Measurements from ENCODE around the gene DLG2. TPM values are rescaled to one million over a fixed set of nuclear protein-coding genes. Genes with fewer than 3 reads are reported as not detected.
"Not testable (repeated sequence)": the region's sequence is repeated elsewhere in the genome, so short reads cannot be mapped to it uniquely, and the experiment has no call there.

DLG2 gene
- total and polyA plus RNA-seq, 3 experiments from 2014 or later, result 0.81 to 1.5 (median 1.3) TPM

- Histone ChIP-seq H3K9me3 (ENCODE audit: low read length) (no peaks in the 10 kb centered on the region), H3K36me3 (ENCODE audit: insufficient read depth, low read length) (no peaks in the 10 kb centered on the region), H3K4me1 (ENCODE audit: insufficient read depth, low read length) (no peaks in the 10 kb centered on the region), H3K27ac (ENCODE audit: low read depth, low read length) (no peak overlapping the region), H3K4me3 (ENCODE audit: low read length) (no peak overlapping the region), H3K27me3 (ENCODE audit: insufficient read depth, low read length, poor library complexity, severe bottlenecking) (no peaks in the 10 kb centered on the region)
- ChIA-PET POLR2A (no interaction called here), CTCF (no interaction called here)
- Mint-ChIP-seq H3K36me3 (no peaks in the 10 kb centered on the region), H3K4me1 (no peaks in the 10 kb centered on the region), H3K27me3 (no peaks in the 10 kb centered on the region), H3K4me3 (no peak overlapping the region), H3K27ac (no peak overlapping the region), H3K9me3 (peaks cover 20 to 58% (median 33%) of the 10 kb centered on the region in 5 donors)
- no peak for DNase-seq
These were observed 832.3 kb downstream of the DLG2 start for GRCh38 chr11:84794663-84795443.

- ChIA-PET POLR2A (no interaction called here), CTCF (no interaction called here)
- Histone ChIP-seq H3K27ac (ENCODE audit: low read depth, low read length) (no peak overlapping the region), H3K4me1 (ENCODE audit: insufficient read depth, low read length) (no peaks in the 10 kb centered on the region), H3K36me3 (ENCODE audit: insufficient read depth, low read length) (no peaks in the 10 kb centered on the region), H3K27me3 (ENCODE audit: insufficient read depth, low read length, poor library complexity, severe bottlenecking) (no peaks in the 10 kb centered on the region), H3K9me3 (ENCODE audit: low read length) (no peaks in the 10 kb centered on the region), H3K4me3 (ENCODE audit: low read length) (no peak overlapping the region)
- Mint-ChIP-seq H3K4me1 (no peaks in the 10 kb centered on the region), H3K9me3 (peaks cover 17 to 63% (median 32%) of the 10 kb centered on the region in 5 donors), H3K4me3 (no peak overlapping the region), H3K27me3 (no peaks in the 10 kb centered on the region), H3K36me3 (no peaks in the 10 kb centered on the region), H3K27ac (no peak overlapping the region)
- DNase-seq, result no peak
These were observed 833.8 kb downstream of the DLG2 start for GRCh38 chr11:84793318-84793717.

- no peaks in the 10 kb centered on the region for H3K27me3 ChIP-seq (ENCODE audit: insufficient read depth, low read length, poor library complexity, severe bottlenecking)
- no peak overlapping the region for H3K27ac Mint-ChIP-seq
- H3K4me3 ChIP-seq (ENCODE audit: low read length), result no peak overlapping the region
- no peak overlapping the region for H3K27ac ChIP-seq (ENCODE audit: low read depth, low read length)
- H3K4me1 ChIP-seq (ENCODE audit: insufficient read depth, low read length), result no peaks in the 10 kb centered on the region
- no peaks in the 10 kb centered on the region for H3K36me3 Mint-ChIP-seq
- H3K4me1 Mint-ChIP-seq, result no peaks in the 10 kb centered on the region
- peaks cover 15 to 54% (median 30%) of the 10 kb centered on the region in 5 donors for H3K9me3 Mint-ChIP-seq
- H3K4me3 Mint-ChIP-seq, result no peak overlapping the region
- no peak for DNase-seq
- H3K27me3 Mint-ChIP-seq, result no peaks in the 10 kb centered on the region
- H3K9me3 ChIP-seq (ENCODE audit: low read length), result no peaks in the 10 kb centered on the region
- ChIA-PET CTCF (no interaction called here), POLR2A (no interaction called here)
- H3K36me3 ChIP-seq (ENCODE audit: insufficient read depth, low read length), result no peaks in the 10 kb centered on the region
These were observed 836.2 kb downstream of the DLG2 start for GRCh38 chr11:84790849-84791427.

- no peaks in the 10 kb centered on the region for H3K36me3 ChIP-seq (ENCODE audit: insufficient read depth, low read length)
- H3K4me3 Mint-ChIP-seq, result no peak overlapping the region
- no peaks in the 10 kb centered on the region for H3K4me1 ChIP-seq (ENCODE audit: insufficient read depth, low read length)
- no peak overlapping the region for H3K27ac Mint-ChIP-seq
- H3K27ac ChIP-seq (ENCODE audit: low read depth, low read length), result no peak overlapping the region
- H3K4me3 ChIP-seq (ENCODE audit: low read length), result no peak overlapping the region
- no peak for DNase-seq
- no peaks in the 10 kb centered on the region for H3K27me3 Mint-ChIP-seq
- no peaks in the 10 kb centered on the region for H3K4me1 Mint-ChIP-seq
- POLR2A ChIA-PET, result no interaction called here
- H3K9me3 Mint-ChIP-seq, result peaks cover 19 to 60% (median 21%) of the 10 kb centered on the region in 5 donors
- H3K9me3 ChIP-seq (ENCODE audit: low read length), result no peaks in the 10 kb centered on the region
- CTCF ChIA-PET, result no interaction called here
- no peaks in the 10 kb centered on the region for H3K36me3 Mint-ChIP-seq
- H3K27me3 ChIP-seq (ENCODE audit: insufficient read depth, low read length, poor library complexity, severe bottlenecking), result no peaks in the 10 kb centered on the region
These were observed 838.9 kb downstream of the DLG2 start for GRCh38 chr11:84788220-84788619.

- POLR2A ChIA-PET; H3K9me3 ChIP-seq (ENCODE audit: low read length); H3K27me3 ChIP-seq (ENCODE audit: insufficient read depth, low read length, poor library complexity, severe bottlenecking); DNase-seq; H3K4me3 Mint-ChIP-seq; H3K4me3 ChIP-seq (ENCODE audit: low read length); H3K36me3 Mint-ChIP-seq; H3K27me3 Mint-ChIP-seq; H3K4me1 ChIP-seq (ENCODE audit: insufficient read depth, low read length); H3K36me3 ChIP-seq (ENCODE audit: insufficient read depth, low read length); CTCF ChIA-PET; H3K4me1 Mint-ChIP-seq; H3K27ac Mint-ChIP-seq; H3K27ac ChIP-seq (ENCODE audit: low read depth, low read length): not testable (repeated sequence)
- H3K9me3 Mint-ChIP-seq, result peaks cover 10 to 49% (median 23%) of the 10 kb centered on the region in 5 donors
These were observed 843.0 kb downstream of the DLG2 start for GRCh38 chr11:84784158-84784557.

GRCh38 chr11:84780689-84781293 lies 846.4 kb downstream of the DLG2 start:
- peaks cover 17 to 48% (median 25%) of the 10 kb centered on the region in 5 donors for H3K9me3 Mint-ChIP-seq
- Histone ChIP-seq H3K4me3 (ENCODE audit: low read length) (no peak overlapping the region), H3K36me3 (ENCODE audit: insufficient read depth, low read length) (no peaks in the 10 kb centered on the region), H3K27me3 (ENCODE audit: insufficient read depth, low read length, poor library complexity, severe bottlenecking) (no peaks in the 10 kb centered on the region), H3K27ac (ENCODE audit: low read depth, low read length) (no peak overlapping the region), H3K4me1 (ENCODE audit: insufficient read depth, low read length) (no peaks in the 10 kb centered on the region), H3K9me3 (ENCODE audit: low read length) (no peaks in the 10 kb centered on the region)
- no peaks in the 10 kb centered on the region for H3K36me3 Mint-ChIP-seq
- no peak overlapping the region for H3K27ac Mint-ChIP-seq
- H3K27me3 Mint-ChIP-seq, result no peaks in the 10 kb centered on the region
- H3K4me1 Mint-ChIP-seq, result no peaks in the 10 kb centered on the region
- H3K4me3 Mint-ChIP-seq, result no peak overlapping the region
- ChIA-PET CTCF (no interaction called here), POLR2A (no interaction called here)
- DNase-seq, result no peak

- no peak overlapping the region for H3K27ac ChIP-seq (ENCODE audit: low read depth, low read length)
- Mint-ChIP-seq H3K4me3 (no peak overlapping the region), H3K27me3 (no peaks in the 10 kb centered on the region), H3K27ac (no peak overlapping the region), H3K4me1 (no peaks in the 10 kb centered on the region), H3K9me3 (peaks cover 30 to 59% (median 44%) of the 10 kb centered on the region in 5 donors), H3K36me3 (no peaks in the 10 kb centered on the region)
- H3K4me3 ChIP-seq (ENCODE audit: low read length), result no peak overlapping the region
- no peaks in the 10 kb centered on the region for H3K36me3 ChIP-seq (ENCODE audit: insufficient read depth, low read length)
- no peak for DNase-seq
- CTCF ChIA-PET, result no interaction called here
- POLR2A ChIA-PET, result no interaction called here
- no peaks in the 10 kb centered on the region for H3K4me1 ChIP-seq (ENCODE audit: insufficient read depth, low read length)
- no peaks in the 10 kb centered on the region for H3K27me3 ChIP-seq (ENCODE audit: insufficient read depth, low read length, poor library complexity, severe bottlenecking)
- no peaks in the 10 kb centered on the region for H3K9me3 ChIP-seq (ENCODE audit: low read length)
These were observed 851.6 kb downstream of the DLG2 start for GRCh38 chr11:84775503-84775902.

- Histone ChIP-seq H3K4me1 (ENCODE audit: insufficient read depth, low read length) (no peaks in the 10 kb centered on the region), H3K27me3 (ENCODE audit: insufficient read depth, low read length, poor library complexity, severe bottlenecking) (no peaks in the 10 kb centered on the region), H3K9me3 (ENCODE audit: low read length) (no peaks in the 10 kb centered on the region), H3K36me3 (ENCODE audit: insufficient read depth, low read length) (no peaks in the 10 kb centered on the region), H3K4me3 (ENCODE audit: low read length) (no peak overlapping the region), H3K27ac (ENCODE audit: low read depth, low read length) (no peak overlapping the region)
- Mint-ChIP-seq H3K4me1 (no peaks in the 10 kb centered on the region), H3K9me3 (peaks cover 7 to 44% (median 17%) of the 10 kb centered on the region in 5 donors), H3K36me3 (no peaks in the 10 kb centered on the region), H3K4me3 (no peak overlapping the region), H3K27ac (no peak overlapping the region), H3K27me3 (no peaks in the 10 kb centered on the region)
- POLR2A ChIA-PET, result no interaction called here
- CTCF ChIA-PET, result no interaction called here
- DNase-seq, result no peak
These were observed 863.2 kb downstream of the DLG2 start for GRCh38 chr11:84763931-84764330.
